SK-N-SH treated with all-trans-retinoic acid at 6 μM for 48 hours (cell line): ENCODE data around the gene ARSK.

Source experiments
- ATAC-seq: fragments of 200-7000 bp; cut with Tn5 transposase; 3 replicates; pipeline ENCODE4 v1.9.1; 2020; ENCODE audit warnings: mild to moderate bottlenecking, moderate library complexity
- CSDC2 ChIP-seq: fragments of 250-450 bp; sonication (Bioruptor Pico); IDR thresholded peaks from 2 replicates; pipeline ENCODE4 v1.5.0; 2020; ENCODE audit warnings: mild to moderate bottlenecking, moderate library complexity
- CSRNP3 ChIP-seq: fragments of 250-450 bp; sonication (Bioruptor Pico); IDR thresholded peaks from 2 replicates; pipeline ENCODE4 v1.5.1; 2021; ENCODE audit warnings: mild to moderate bottlenecking, moderate library complexity
- ISL1 ChIP-seq: fragments of 250-450 bp; sonication (Bioruptor Pico); IDR thresholded peaks from 2 replicates; pipeline ENCODE4 v2.1.2; 2022; ENCODE audit warnings: mild to moderate bottlenecking, moderate library complexity
- OSR1 ChIP-seq: fragments of 250-450 bp; sonication (Bioruptor Pico); IDR thresholded peaks from 2 replicates; pipeline ENCODE4 v1.8.0; 2022; ENCODE audit warnings: moderate library complexity, mild to moderate bottlenecking, inconsistent platforms
- PATZ1 ChIP-seq: fragments of 250-450 bp; sonication (Bioruptor Pico); IDR thresholded peaks from 2 replicates; pipeline ENCODE4 v1.8.0; 2020; ENCODE audit warnings: mild to moderate bottlenecking, moderate library complexity, borderline replicate concordance
- PPARA ChIP-seq: fragments of 250-450 bp; sonication (Bioruptor Pico); IDR thresholded peaks from 2 replicates; pipeline ENCODE4 v1.5.0; 2020; ENCODE audit warnings: mild to moderate bottlenecking, borderline replicate concordance
- RARB ChIP-seq: fragments of 250-450 bp; sonication (Bioruptor Pico); IDR thresholded peaks from 2 replicates; pipeline ENCODE4 v1.8.0; 2021; ENCODE audit warnings: mild to moderate bottlenecking, moderate library complexity
- SNAI2 ChIP-seq: fragments of 250-450 bp; sonication (Bioruptor Pico); IDR thresholded peaks from 2 replicates; pipeline ENCODE4 v1.5.0; 2020; ENCODE audit warnings: mild to moderate bottlenecking, moderate library complexity
- TCF4 ChIP-seq: fragments of 250-450 bp; sonication (Bioruptor Pico); IDR thresholded peaks from 2 replicates; pipeline ENCODE4 v1.8.0; 2021; ENCODE audit warnings: mild to moderate bottlenecking, moderate library complexity, borderline replicate concordance
- TSHZ2 ChIP-seq: fragments of 250-450 bp; sonication (Bioruptor Pico); IDR thresholded peaks from 2 replicates; pipeline ENCODE4 v1.5.0; 2020; ENCODE audit warnings: mild to moderate bottlenecking, moderate library complexity
- ZFP3 ChIP-seq: fragments of 250-450 bp; sonication (Bioruptor Pico); IDR thresholded peaks from 2 replicates; pipeline ENCODE4 v1.5.0; 2020; ENCODE audit warnings: mild to moderate bottlenecking, moderate library complexity
- ZFP30 ChIP-seq: fragments of 450-650 bp; formaldehyde crosslinking; IDR thresholded peaks from 2 replicates; pipeline ENCODE4 v1.5.0; 2022; ENCODE audit warnings: mild to moderate bottlenecking, moderate library complexity
- ZNF565 ChIP-seq: fragments of 450-650 bp; formaldehyde crosslinking; conservative IDR thresholded peaks from 2 replicates; pipeline ENCODE4 v1.5.0; 2020; ENCODE audit warnings: low read depth, mild to moderate bottlenecking, moderate library complexity
- ZNF70 ChIP-seq: fragments of 450-650 bp; formaldehyde crosslinking; IDR thresholded peaks from 2 replicates; pipeline ENCODE4 v1.5.0; 2020; ENCODE audit warnings: mild to moderate bottlenecking, moderate library complexity
- ZNF8 ChIP-seq: fragments of 450-650 bp; formaldehyde crosslinking; IDR thresholded peaks from 2 replicates; pipeline ENCODE4 v1.5.0; 2020; ENCODE audit warnings: mild to moderate bottlenecking, moderate library complexity
- TF ChIP-seq, protein P1 (sequence below): fragments of 250-450 bp; sonication (Bioruptor Pico); IDR thresholded peaks from 2 replicates; pipeline ENCODE4 v1.8.0; 2021; ENCODE audit warnings: low read depth, mild to moderate bottlenecking, moderate library complexity, borderline replicate concordance
- TF ChIP-seq, protein P2 (sequence below): fragments of 250-450 bp; sonication (Bioruptor Pico); IDR thresholded peaks from 2 replicates; pipeline ENCODE4 v1.5.1; 2020; ENCODE audit warnings: low read depth, mild to moderate bottlenecking, moderate library complexity

The ARSK gene

GRCh38 chr5:95609711-95610110 lies 54.8 kb downstream of the ARSK start:
- no peak for TF ChIP-seq ZFP30 (CRISPR knock-in tag)
- ATAC-seq, result no peak

- no peak for ATAC-seq
- no peak for TF ChIP-seq PATZ1 (CRISPR knock-in tag)
- TF ChIP-seq RARB (CRISPR knock-in tag), result no peak
- TF ChIP-seq TCF4 (CRISPR knock-in tag), result no peak
- TF ChIP-seq ISL1, result no peak
- TF ChIP-seq CSRNP3, result no peak
- no peak for TF ChIP-seq PPARA (CRISPR knock-in tag)
- no peak for TF ChIP-seq ZNF8 (CRISPR knock-in tag)
- TF ChIP-seq, protein P1, sequence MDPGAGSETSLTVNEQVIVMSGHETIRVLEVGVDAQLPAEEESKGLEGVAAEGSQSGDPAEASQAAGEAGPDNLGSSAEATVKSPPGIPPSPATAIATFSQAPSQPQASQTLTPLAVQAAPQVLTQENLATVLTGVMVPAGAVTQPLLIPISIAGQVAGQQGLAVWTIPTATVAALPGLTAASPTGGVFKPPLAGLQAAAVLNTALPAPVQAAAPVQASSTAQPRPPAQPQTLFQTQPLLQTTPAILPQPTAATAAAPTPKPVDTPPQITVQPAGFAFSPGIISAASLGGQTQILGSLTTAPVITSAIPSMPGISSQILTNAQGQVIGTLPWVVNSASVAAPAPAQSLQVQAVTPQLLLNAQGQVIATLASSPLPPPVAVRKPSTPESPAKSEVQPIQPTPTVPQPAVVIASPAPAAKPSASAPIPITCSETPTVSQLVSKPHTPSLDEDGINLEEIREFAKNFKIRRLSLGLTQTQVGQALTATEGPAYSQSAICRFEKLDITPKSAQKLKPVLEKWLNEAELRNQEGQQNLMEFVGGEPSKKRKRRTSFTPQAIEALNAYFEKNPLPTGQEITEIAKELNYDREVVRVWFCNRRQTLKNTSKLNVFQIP (CRISPR knock-in tag), result no peak
- TF ChIP-seq ZNF565 (CRISPR knock-in tag), result no peak
- no peak for TF ChIP-seq ZFP3 (CRISPR knock-in tag)
- no peak for TF ChIP-seq CSDC2
- TF ChIP-seq SNAI2 (CRISPR knock-in tag), result no peak
- no peak for TF ChIP-seq OSR1 (CRISPR knock-in tag)
- TF ChIP-seq TSHZ2 (CRISPR knock-in tag), result no peak
- TF ChIP-seq, all 23 proteins: peak for 0
Measured at GRCh38 chr5:95610546-95610945, 55.6 kb downstream of the ARSK start.

DNA sequence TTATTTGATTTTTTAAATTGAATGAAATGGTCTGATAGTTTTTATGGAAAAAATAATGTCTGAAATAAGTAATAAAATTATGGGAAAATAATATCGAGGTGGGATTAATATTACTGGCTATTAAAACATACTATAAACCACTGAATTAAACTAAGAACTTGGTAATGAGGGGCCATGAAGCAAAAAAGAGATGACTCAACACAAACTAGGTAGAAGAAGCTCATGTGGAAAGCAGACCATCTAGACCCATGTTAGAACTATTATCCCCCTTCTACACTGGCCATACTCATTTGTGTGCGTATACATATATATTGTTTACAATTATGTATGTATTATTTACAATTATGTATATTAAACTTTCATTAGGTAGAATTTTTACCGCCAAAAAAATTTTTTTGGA lies 56.5 kb downstream of the ARSK start:
- ATAC-seq, result no peak
- no peak for TF ChIP-seq SNAI2 (CRISPR knock-in tag)
- TF ChIP-seq, protein P2, sequence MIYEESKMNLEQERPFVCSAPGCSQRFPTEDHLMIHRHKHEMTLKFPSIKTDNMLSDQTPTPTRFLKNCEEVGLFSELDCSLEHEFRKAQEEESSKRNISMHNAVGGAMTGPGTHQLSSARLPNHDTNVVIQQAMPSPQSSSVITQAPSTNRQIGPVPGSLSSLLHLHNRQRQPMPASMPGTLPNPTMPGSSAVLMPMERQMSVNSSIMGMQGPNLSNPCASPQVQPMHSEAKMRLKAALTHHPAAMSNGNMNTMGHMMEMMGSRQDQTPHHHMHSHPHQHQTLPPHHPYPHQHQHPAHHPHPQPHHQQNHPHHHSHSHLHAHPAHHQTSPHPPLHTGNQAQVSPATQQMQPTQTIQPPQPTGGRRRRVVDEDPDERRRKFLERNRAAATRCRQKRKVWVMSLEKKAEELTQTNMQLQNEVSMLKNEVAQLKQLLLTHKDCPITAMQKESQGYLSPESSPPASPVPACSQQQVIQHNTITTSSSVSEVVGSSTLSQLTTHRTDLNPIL, result no peak
- TF ChIP-seq CSRNP3, result no peak
- TF ChIP-seq ZNF70 (CRISPR knock-in tag), result no peak
- no peak for TF ChIP-seq ZFP3 (CRISPR knock-in tag)
- no peak for TF ChIP-seq TCF4 (CRISPR knock-in tag)
- TF ChIP-seq CSDC2, result no peak
- no peak for TF ChIP-seq PPARA (CRISPR knock-in tag)
- TF ChIP-seq, protein P1 (CRISPR knock-in tag), result no peak
- TF ChIP-seq, all 23 proteins: peak for 0
